Cardiac muscle cell (in vitro differentiated cells and primary cell): ENCODE measurements around the gene ANTXR2. TPM values are rescaled to one million over a fixed set of nuclear protein-coding genes. Genes with fewer than 3 reads are reported as not detected.
A peak's percentile ranks its signal among the peaks of the same experiment; 100 is the strongest.

Experiments
- DNase-seq, 2 donors: peaks; one replicate each; pipeline versions ENCODE4 v3.0.0 to v3.0.0-alpha.2; 2010 to 2017; ENCODE audit warnings: low read depth in 1 of 2, low spot score in 1 of 2
- H3K27ac ChIP-seq: fragments of 200-600 bp; sonication (generic); 2 replicates; pipeline ENCODE4 v1.5.1; 2016
- H3K27me3 ChIP-seq: fragments of 200-600 bp; sonication (generic); 2 replicates; pipeline ENCODE4 v1.6.0; 2016; ENCODE audit warnings: control low read depth
- H3K36me3 ChIP-seq: fragments of 200-600 bp; sonication (generic); 2 replicates; pipeline ENCODE4 v1.5.1; 2016; ENCODE audit warnings: control low read depth
- H3K4me1 ChIP-seq: fragments of 200-600 bp; sonication (generic); 2 replicates; pipeline ENCODE4 v1.8.1; 2017; ENCODE audit warnings: low read depth, mild to moderate bottlenecking, mixed run types
- H3K4me3 ChIP-seq: fragments of 200-600 bp; sonication (generic); 2 replicates; pipeline ENCODE4 v1.5.1; 2016; ENCODE audit warnings: mild to moderate bottlenecking
- H3K9me3 ChIP-seq: fragments of 200-600 bp; sonication (generic); 2 replicates; pipeline ENCODE4 v1.5.1; 2017; ENCODE audit warnings: low read depth, mild to moderate bottlenecking, control low read depth
- polyA plus RNA-seq: library from polyadenylated mRNA; unstranded; fragments of >200 nt; fragmentation: Nextera tagmentation; extraction: Ambion mirVana; gene quantifications from 2 replicates; pipeline ENCODE4 v1.2.1, GENCODE V29; 2016
- total RNA-seq: library from RNA; depleted of rRNA; stranded (reverse); fragments of >200 nt; gene quantifications from 2 replicates; pipeline ENCODE4 v1.2.3, GENCODE V29; 2016
- TF ChIP-seq, protein P1 (sequence below): IDR thresholded peaks from 2 replicates; pipeline ENCODE4 v1.5.1; 2012; ENCODE audit warnings: low read depth, mild to moderate bottlenecking, low read length

ANTXR2 gene
- total and polyA plus RNA-seq, 2 experiments from 2014 or later, result 70.6 to 79.6 TPM

DNA sequence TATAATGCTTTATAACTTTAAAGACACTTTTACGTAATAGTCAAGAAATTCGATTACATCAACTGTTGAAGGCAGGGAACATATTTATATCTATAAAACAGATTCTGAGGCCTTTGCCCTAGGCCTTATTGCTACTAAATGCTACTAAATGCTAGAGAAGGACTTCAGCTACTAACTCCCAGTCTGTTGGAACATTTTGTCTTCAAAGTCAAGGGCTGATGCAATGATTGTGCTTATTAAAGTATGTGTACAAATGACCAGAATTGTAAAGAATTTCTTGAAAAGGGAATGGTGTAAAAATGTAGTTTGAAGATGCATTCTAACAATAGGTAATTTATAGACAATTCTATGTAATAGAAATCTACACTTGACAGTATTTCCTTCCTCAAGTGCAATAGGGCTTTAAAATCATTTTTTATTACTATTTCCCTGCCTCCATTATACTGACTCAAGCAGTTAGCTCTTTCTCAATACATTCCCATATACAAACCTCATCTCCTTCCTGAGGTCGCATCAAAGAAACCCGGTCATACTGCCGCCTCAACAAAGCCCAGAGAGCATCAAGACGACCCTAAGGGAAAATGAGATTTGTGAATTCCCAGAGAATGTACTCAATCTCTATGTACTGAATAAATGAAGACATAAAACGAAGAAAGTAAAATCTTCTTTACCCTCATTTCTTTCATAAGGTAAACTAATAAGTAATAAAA lies 95.7 kb downstream of the ANTXR2 start:
- TF ChIP-seq, protein P1, sequence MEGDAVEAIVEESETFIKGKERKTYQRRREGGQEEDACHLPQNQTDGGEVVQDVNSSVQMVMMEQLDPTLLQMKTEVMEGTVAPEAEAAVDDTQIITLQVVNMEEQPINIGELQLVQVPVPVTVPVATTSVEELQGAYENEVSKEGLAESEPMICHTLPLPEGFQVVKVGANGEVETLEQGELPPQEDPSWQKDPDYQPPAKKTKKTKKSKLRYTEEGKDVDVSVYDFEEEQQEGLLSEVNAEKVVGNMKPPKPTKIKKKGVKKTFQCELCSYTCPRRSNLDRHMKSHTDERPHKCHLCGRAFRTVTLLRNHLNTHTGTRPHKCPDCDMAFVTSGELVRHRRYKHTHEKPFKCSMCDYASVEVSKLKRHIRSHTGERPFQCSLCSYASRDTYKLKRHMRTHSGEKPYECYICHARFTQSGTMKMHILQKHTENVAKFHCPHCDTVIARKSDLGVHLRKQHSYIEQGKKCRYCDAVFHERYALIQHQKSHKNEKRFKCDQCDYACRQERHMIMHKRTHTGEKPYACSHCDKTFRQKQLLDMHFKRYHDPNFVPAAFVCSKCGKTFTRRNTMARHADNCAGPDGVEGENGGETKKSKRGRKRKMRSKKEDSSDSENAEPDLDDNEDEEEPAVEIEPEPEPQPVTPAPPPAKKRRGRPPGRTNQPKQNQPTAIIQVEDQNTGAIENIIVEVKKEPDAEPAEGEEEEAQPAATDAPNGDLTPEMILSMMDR, result no peak
- Histone ChIP-seq H3K27me3 (no peaks in the 10 kb centered on the region), H3K36me3 (peaks cover 39% of the 10 kb centered on the region), H3K9me3 (no peaks in the 10 kb centered on the region), H3K4me3 (no peak overlapping the region), H3K27ac (no peak overlapping the region), H3K4me1 (no peaks in the 10 kb centered on the region)
- no peak for DNase-seq

GRCh38 chr4:79964400-79965211 lies 108.4 kb downstream of the ANTXR2 start:
- DNase-seq, result peak in 1 of 2 donors; percentile 14
- H3K27ac ChIP-seq, result no peak overlapping the region
- no peaks in the 10 kb centered on the region for H3K9me3 ChIP-seq
- TF ChIP-seq, protein P1, result no peak
- H3K4me1 ChIP-seq, result no peaks in the 10 kb centered on the region
- no peaks in the 10 kb centered on the region for H3K36me3 ChIP-seq
- no peak overlapping the region for H3K4me3 ChIP-seq
- H3K27me3 ChIP-seq, result peaks cover 24% of the 10 kb centered on the region

- peaks cover 24% of the 10 kb centered on the region for H3K27me3 ChIP-seq
- H3K36me3 ChIP-seq, result no peaks in the 10 kb centered on the region
- H3K4me3 ChIP-seq, result no peak overlapping the region
- H3K27ac ChIP-seq, result no peak overlapping the region
- H3K4me1 ChIP-seq, result no peaks in the 10 kb centered on the region
- no peak for DNase-seq
- TF ChIP-seq, protein P1, result no peak
- no peaks in the 10 kb centered on the region for H3K9me3 ChIP-seq
Measured at GRCh38 chr4:79964020-79964399, 109.0 kb downstream of the ANTXR2 start.

GRCh38 chr4:79959652-79960051 lies 113.4 kb downstream of the ANTXR2 start:
- Histone ChIP-seq H3K9me3 (no peaks in the 10 kb centered on the region), H3K4me3 (no peak overlapping the region), H3K4me1 (no peaks in the 10 kb centered on the region), H3K27ac (no peak overlapping the region), H3K36me3 (no peaks in the 10 kb centered on the region), H3K27me3 (peaks cover 8% of the 10 kb centered on the region)
- DNase-seq, result no peak
- TF ChIP-seq, protein P1, result no peak

DNA sequence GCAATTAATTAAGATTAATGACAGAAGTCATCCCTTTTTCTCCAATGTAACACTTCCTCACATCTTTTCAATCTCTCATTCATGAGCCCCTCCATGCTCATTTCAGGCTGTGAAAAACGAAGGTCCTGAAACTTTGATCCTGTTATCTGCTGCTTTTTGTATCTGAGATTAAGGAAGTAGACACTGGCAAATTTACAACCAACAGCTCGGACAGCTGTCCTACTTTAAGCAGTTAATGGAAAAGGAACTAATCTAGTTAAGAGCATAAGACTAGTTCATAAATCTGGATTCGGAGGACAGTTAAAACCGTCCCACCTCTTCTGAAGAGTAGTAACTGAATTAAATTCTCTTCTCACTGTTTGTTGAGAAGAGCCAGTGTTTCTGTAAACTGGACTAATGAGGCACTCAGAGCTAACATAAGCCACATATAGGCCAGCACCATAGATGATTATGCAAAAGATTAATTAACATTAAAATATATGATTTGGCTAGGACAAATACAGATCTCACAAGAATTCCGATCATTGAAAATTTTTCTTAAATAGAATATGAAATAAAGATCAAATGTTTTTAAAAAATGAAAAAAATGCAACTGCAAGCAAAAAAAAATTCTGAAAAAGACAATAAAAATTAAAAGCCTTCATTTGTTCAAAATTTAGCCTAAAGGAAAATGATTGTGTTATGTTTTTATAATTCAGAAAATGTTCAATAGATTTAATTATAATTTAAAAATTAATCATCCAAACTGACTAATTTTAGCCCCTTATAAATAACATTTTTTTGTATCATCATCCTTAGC lies 114.4 kb downstream of the ANTXR2 start:
- H3K9me3 ChIP-seq, result no peaks in the 10 kb centered on the region
- no peak overlapping the region for H3K27ac ChIP-seq
- no peaks in the 10 kb centered on the region for H3K4me1 ChIP-seq
- H3K4me3 ChIP-seq, result no peak overlapping the region
- no peak for DNase-seq
- TF ChIP-seq, protein P1, result no peak
- no peaks in the 10 kb centered on the region for H3K36me3 ChIP-seq
- H3K27me3 ChIP-seq, result no peaks in the 10 kb centered on the region
